GM10248 (cell line): ENCODE data around the gene HECW1.

Experiments used
- CTCF ChIA-PET: fragments of 300-600 bp; sonication (Branson Sonifier 250); formaldehyde crosslinking; extraction: SDS; loops from one replicate; lab custom pipeline; 2021; ENCODE audit warnings: antibody characterized with exemption; lab: Yijun Ruan, JAX
- POLR2A ChIA-PET: fragments of 350-650 bp; sonication (Branson Sonifier 250); formaldehyde crosslinking; extraction: SDS; loops from one replicate; lab custom pipeline; 2020; ENCODE audit warnings: antibody characterized with exemption; lab: Yijun Ruan, JAX
- DNase-seq: peaks from one replicate; pipeline ENCODE4 v3.0.0; 2012; ENCODE audit errors: extremely low spot score
- TF ChIP-seq, protein P1 (sequence below): IDR thresholded peaks from 2 replicates; pipeline ENCODE4 v1.5.1; 2012; ENCODE audit warnings: mild to moderate bottlenecking, low read depth; ENCODE audit errors: extremely low read depth, missing control alignments, control extremely low read depth

The HECW1 gene

GRCh38 chr7:43491123-43491522, 378.7 kb downstream of the HECW1 start:
- no peak for DNase-seq
- TF ChIP-seq, protein P1, sequence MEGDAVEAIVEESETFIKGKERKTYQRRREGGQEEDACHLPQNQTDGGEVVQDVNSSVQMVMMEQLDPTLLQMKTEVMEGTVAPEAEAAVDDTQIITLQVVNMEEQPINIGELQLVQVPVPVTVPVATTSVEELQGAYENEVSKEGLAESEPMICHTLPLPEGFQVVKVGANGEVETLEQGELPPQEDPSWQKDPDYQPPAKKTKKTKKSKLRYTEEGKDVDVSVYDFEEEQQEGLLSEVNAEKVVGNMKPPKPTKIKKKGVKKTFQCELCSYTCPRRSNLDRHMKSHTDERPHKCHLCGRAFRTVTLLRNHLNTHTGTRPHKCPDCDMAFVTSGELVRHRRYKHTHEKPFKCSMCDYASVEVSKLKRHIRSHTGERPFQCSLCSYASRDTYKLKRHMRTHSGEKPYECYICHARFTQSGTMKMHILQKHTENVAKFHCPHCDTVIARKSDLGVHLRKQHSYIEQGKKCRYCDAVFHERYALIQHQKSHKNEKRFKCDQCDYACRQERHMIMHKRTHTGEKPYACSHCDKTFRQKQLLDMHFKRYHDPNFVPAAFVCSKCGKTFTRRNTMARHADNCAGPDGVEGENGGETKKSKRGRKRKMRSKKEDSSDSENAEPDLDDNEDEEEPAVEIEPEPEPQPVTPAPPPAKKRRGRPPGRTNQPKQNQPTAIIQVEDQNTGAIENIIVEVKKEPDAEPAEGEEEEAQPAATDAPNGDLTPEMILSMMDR = no peak
- ChIA-PET CTCF (interaction anchor here (0.9 kb wide), 1 partner anchor 11 kb away, joined by 5 read pairs; no protein-coding TSS in a partner anchor), POLR2A (no interaction called here)

GRCh38 chr7:43491984-43492383, 379.5 kb downstream of the HECW1 start:
- ChIA-PET POLR2A (no interaction called here), CTCF (interaction anchor here (1.5 kb wide), 1 partner anchor 10 kb away, joined by 5 read pairs; no protein-coding TSS in a partner anchor)
- no peak for DNase-seq
- TF ChIP-seq, protein P1 = no peak

DNA sequence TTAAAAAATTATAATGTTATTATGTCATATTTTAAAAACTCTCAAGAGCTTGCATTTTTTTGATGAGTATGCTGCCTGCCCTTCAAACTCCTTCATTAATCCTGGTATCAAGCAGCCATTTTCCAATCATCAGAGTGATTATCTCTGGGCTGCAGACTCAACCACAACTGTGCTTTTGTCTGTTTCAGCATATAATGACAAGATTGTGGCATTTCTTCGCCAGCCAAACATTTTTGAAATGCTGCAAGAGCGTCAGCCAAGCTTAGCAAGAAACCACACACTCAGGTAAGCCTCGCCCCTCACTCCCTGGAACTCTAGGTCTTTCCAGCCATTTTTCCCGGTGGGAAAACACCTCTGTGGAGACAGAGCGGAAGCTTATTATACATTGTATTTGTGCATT, 380.4 kb downstream of the HECW1 start:
- TF ChIP-seq, protein P1 = no peak
- ChIA-PET POLR2A (no interaction called here), CTCF (interaction anchor here (1.3 to 1.5 kb wide), 2 partner anchors 9 to 14 kb away, joined by 3 to 5 read pairs; no protein-coding TSS in a partner anchor)
- DNase-seq = no peak

GRCh38 chr7:43495572-43495971, 383.1 kb downstream of the HECW1 start:
- ChIA-PET POLR2A (no interaction called here), CTCF (no interaction called here)
- no peak for DNase-seq
- TF ChIP-seq, protein P1 = no peak

DNA sequence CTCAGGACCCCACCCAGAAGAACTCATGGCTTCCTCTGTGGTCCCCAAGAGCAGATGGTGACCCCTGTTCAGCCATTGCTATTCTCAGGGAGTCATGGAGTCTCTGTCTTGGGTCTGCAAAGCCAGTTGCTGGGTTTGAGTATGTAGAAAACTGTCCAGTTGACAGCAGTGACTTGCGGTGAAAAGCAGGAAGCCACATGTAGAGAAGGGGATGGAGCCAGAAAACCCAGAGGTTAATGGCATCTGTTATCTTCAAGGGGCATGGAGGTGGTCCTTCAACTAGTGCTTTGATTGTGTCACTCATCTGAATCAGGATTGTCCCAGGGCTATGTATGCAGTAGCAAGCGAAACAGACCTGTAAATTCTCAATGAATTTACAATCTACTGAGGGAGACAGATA, 384.1 kb downstream of the HECW1 start:
- POLR2A ChIA-PET = no interaction called here
- TF ChIP-seq, protein P1 = no peak
- CTCF ChIA-PET = interaction anchor here (1.0 kb wide), 1 partner anchor 12 kb away, joined by 3 read pairs; no protein-coding TSS in a partner anchor
- no peak for DNase-seq

DNA sequence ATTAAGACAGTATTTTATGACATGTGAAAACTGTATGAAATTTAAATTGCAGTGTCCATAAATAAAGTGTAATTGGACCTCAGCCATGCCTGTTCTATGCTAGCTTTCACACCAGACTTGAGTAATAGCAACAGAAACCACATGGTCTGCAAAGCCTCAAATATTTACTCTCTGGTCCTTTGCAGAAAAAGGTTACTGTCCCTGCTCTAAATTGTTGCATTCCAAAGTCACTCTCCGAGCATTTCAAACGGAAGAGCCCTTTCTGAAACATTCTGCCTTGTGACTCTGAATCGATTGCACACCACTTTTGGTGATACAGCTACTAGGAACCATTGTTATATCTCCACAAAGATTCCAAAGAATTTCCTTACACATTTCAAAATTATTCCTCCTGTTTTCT, 389.4 kb downstream of the HECW1 start:
- POLR2A ChIA-PET = no interaction called here
- CTCF ChIA-PET = interaction anchor here (1.5 to 1.9 kb wide), 2 partner anchors 9 to 11 kb away, joined by 5 read pairs; no protein-coding TSS in a partner anchor
- no peak for DNase-seq
- TF ChIP-seq, protein P1 = no peak
